Ammon's horn (tissue), 1 donor: ENCODE results near the gene APBA2.
A peak's percentile ranks its signal among the peaks of the same experiment; 100 is the strongest.
"Not testable (repeated sequence)": the region's sequence is repeated elsewhere in the genome, so short reads cannot be mapped to it uniquely, and the experiment has no call there.

ENCODE experiments used
- DNase-seq: peaks from one replicate; pipeline ENCODE4 v3.0.0-alpha.2; 2016; ENCODE audit warnings: low spot score

Gene APBA2

GRCh38 chr15:29003191-29003839 lies 117.5 kb downstream of the APBA2 start:
- no peak for DNase-seq

- no peak for DNase-seq
Observed at GRCh38 chr15:29003840-29004233, 118.1 kb downstream of the APBA2 start.

- no peak for DNase-seq
Observed at GRCh38 chr15:29005931-29006330, 120.2 kb downstream of the APBA2 start.

GRCh38 chr15:29008846-29009245 lies 123.1 kb downstream of the APBA2 start:
- DNase-seq, result no peak

- DNase-seq, result no peak
Observed at GRCh38 chr15:29012097-29012496, 126.3 kb downstream of the APBA2 start.

GRCh38 chr15:29014493-29014892 lies 128.7 kb downstream of the APBA2 start:
- no peak for DNase-seq

GRCh38 chr15:29016518-29016917 lies 130.7 kb downstream of the APBA2 start:
- no peak for DNase-seq

- no peak for DNase-seq
Observed at GRCh38 chr15:29018120-29018805, 132.5 kb downstream of the APBA2 start.

GRCh38 chr15:29018995-29019976 lies 133.5 kb downstream of the APBA2 start:
- DNase-seq, result no peak

GRCh38 chr15:29021857-29022256 lies 136.1 kb downstream of the APBA2 start:
- peak; percentile 62 for DNase-seq

- DNase-seq, result no peak
Observed at GRCh38 chr15:29024662-29025061, 138.9 kb downstream of the APBA2 start.

- not testable (repeated sequence) for DNase-seq
Observed at GRCh38 chr15:29025411-29025810, 139.6 kb downstream of the APBA2 start.

- DNase-seq, result not testable (repeated sequence)
Observed at GRCh38 chr15:29028158-29028557, 142.4 kb downstream of the APBA2 start.

- DNase-seq, result no peak
Observed at GRCh38 chr15:29029651-29030195, 143.9 kb downstream of the APBA2 start.

GRCh38 chr15:29031502-29032228 lies 145.9 kb downstream of the APBA2 start:
- DNase-seq, result no peak

- DNase-seq, result no peak
Observed at GRCh38 chr15:29032229-29032625, 146.5 kb downstream of the APBA2 start.

GRCh38 chr15:29032751-29033150 lies 147.0 kb downstream of the APBA2 start:
- DNase-seq, result no peak

GRCh38 chr15:29034151-29034550 lies 148.4 kb downstream of the APBA2 start:
- DNase-seq, result no peak

GRCh38 chr15:29034593-29035335 lies 149.0 kb downstream of the APBA2 start:
- no peak for DNase-seq

GRCh38 chr15:29035336-29036285 lies 149.8 kb downstream of the APBA2 start:
- DNase-seq, result no peak
